ENCODE measurements around the gene FUOM. TPM values are rescaled to one million over a fixed set of nuclear protein-coding genes. Genes with fewer than 3 reads are reported as not detected.
A peak's percentile ranks its signal among the peaks of the same experiment; 100 is the strongest.

FUOM gene
- total RNA-seq, 4 donors from 2014 or later: 2.6 to 13.8 (median 2.9) TPM; not detected in 1

GRCh38 chr10:133399123-133399601, 41.3 kb upstream of the FUOM start:
- H3K36me3 ChIP-seq: no peaks in the 10 kb centered on the region
- no peak for TF ChIP-seq POLR2A (IDR thresholded peaks at IDR 0.05)
- TF ChIP-seq, protein P1, sequence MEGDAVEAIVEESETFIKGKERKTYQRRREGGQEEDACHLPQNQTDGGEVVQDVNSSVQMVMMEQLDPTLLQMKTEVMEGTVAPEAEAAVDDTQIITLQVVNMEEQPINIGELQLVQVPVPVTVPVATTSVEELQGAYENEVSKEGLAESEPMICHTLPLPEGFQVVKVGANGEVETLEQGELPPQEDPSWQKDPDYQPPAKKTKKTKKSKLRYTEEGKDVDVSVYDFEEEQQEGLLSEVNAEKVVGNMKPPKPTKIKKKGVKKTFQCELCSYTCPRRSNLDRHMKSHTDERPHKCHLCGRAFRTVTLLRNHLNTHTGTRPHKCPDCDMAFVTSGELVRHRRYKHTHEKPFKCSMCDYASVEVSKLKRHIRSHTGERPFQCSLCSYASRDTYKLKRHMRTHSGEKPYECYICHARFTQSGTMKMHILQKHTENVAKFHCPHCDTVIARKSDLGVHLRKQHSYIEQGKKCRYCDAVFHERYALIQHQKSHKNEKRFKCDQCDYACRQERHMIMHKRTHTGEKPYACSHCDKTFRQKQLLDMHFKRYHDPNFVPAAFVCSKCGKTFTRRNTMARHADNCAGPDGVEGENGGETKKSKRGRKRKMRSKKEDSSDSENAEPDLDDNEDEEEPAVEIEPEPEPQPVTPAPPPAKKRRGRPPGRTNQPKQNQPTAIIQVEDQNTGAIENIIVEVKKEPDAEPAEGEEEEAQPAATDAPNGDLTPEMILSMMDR (IDR thresholded peaks at IDR 0.05): no peak
- H3K4me3 ChIP-seq: no peak overlapping the region
- intact Hi-C loops (cut with DNase I; ENCODE audit: low total_unique reads): no loop called here
- no peak overlapping the region for H3K27ac ChIP-seq
- H3K4me1 ChIP-seq: peaks cover 0 to 8% of the 10 kb centered on the region in 2 donors
- H3K27me3 ChIP-seq: no peaks in the 10 kb centered on the region
- DNase-seq: no peak
- no peaks in the 10 kb centered on the region for H3K9me3 ChIP-seq

GRCh38 chr10:133397938-133398337, 40.1 kb upstream of the FUOM start:
- Histone ChIP-seq H3K27me3 (no peaks in the 10 kb centered on the region), H3K9me3 (no peaks in the 10 kb centered on the region), H3K27ac (no peak overlapping the region), H3K4me1 (peaks cover 0 to 8% of the 10 kb centered on the region in 2 donors), H3K36me3 (no peaks in the 10 kb centered on the region), H3K4me3 (no peak overlapping the region)
- no peak for TF ChIP-seq POLR2A (IDR thresholded peaks at IDR 0.05)
- TF ChIP-seq, protein P1 (IDR thresholded peaks at IDR 0.05): no peak
- intact Hi-C loops (cut with DNase I; ENCODE audit: low total_unique reads): no loop called here
- no peak for DNase-seq

GRCh38 chr10:133396035-133396624, 38.3 kb upstream of the FUOM start:
- peaks cover 0 to 8% of the 10 kb centered on the region in 2 donors for H3K4me1 ChIP-seq
- H3K4me3 ChIP-seq: no peak overlapping the region
- no peak for DNase-seq
- H3K27ac ChIP-seq: no peak overlapping the region
- no peaks in the 10 kb centered on the region for H3K27me3 ChIP-seq
- intact Hi-C loops (cut with DNase I; ENCODE audit: low total_unique reads): no loop called here
- no peak for TF ChIP-seq POLR2A (IDR thresholded peaks at IDR 0.05)
- TF ChIP-seq, protein P1 (IDR thresholded peaks at IDR 0.05): no peak
- no peaks in the 10 kb centered on the region for H3K36me3 ChIP-seq
- H3K9me3 ChIP-seq: no peaks in the 10 kb centered on the region

GRCh38 chr10:133394801-133395221, 37.0 kb upstream of the FUOM start:
- Histone ChIP-seq H3K4me1 (peaks cover 0 to 8% of the 10 kb centered on the region in 2 donors), H3K4me3 (peak overlapping the region; percentile 61 to 82), H3K36me3 (no peaks in the 10 kb centered on the region), H3K9me3 (no peaks in the 10 kb centered on the region), H3K27me3 (no peaks in the 10 kb centered on the region), H3K27ac (peak overlapping the region; percentile 63 to 64)
- DNase-seq: no peak
- TF ChIP-seq POLR2A (IDR thresholded peaks at IDR 0.05): no peak
- TF ChIP-seq, protein P1 (IDR thresholded peaks at IDR 0.05): no peak
- intact Hi-C loops (cut with DNase I; ENCODE audit: low total_unique reads): no loop called here

GRCh38 chr10:133394064-133394663, 36.3 kb upstream of the FUOM start, which contains the start of gene MTG1:
Gene MTG1 (plus strand): TSS chr10:133394157. CDS start chr10:133394221, 64 bp downstream.
- peak; percentile 89 to 96 for DNase-seq
- Histone ChIP-seq H3K4me3 (peak within 1 kb of the TSS; percentile 61 to 82), H3K27me3 (no peaks in the 10 kb centered on the region), H3K4me1 (peaks cover 0 to 8% of the 10 kb centered on the region in 2 donors), H3K27ac (peak within 1 kb of the TSS; percentile 63 to 64), H3K9me3 (no peaks in the 10 kb centered on the region), H3K36me3 (no peaks in the 10 kb centered on the region)
- TF ChIP-seq, protein P1 (IDR thresholded peaks at IDR 0.05): peak; percentile 19 to 55 (median 42)
- peak; percentile 38 to 81 for TF ChIP-seq POLR2A (IDR thresholded peaks at IDR 0.05)
- intact Hi-C loops (cut with DNase I; ENCODE audit: low total_unique reads): no loop called here

All from uterus (tissue), 4 donors.